ENCODE data around the gene HTRA3.

Gene HTRA3

DNA sequence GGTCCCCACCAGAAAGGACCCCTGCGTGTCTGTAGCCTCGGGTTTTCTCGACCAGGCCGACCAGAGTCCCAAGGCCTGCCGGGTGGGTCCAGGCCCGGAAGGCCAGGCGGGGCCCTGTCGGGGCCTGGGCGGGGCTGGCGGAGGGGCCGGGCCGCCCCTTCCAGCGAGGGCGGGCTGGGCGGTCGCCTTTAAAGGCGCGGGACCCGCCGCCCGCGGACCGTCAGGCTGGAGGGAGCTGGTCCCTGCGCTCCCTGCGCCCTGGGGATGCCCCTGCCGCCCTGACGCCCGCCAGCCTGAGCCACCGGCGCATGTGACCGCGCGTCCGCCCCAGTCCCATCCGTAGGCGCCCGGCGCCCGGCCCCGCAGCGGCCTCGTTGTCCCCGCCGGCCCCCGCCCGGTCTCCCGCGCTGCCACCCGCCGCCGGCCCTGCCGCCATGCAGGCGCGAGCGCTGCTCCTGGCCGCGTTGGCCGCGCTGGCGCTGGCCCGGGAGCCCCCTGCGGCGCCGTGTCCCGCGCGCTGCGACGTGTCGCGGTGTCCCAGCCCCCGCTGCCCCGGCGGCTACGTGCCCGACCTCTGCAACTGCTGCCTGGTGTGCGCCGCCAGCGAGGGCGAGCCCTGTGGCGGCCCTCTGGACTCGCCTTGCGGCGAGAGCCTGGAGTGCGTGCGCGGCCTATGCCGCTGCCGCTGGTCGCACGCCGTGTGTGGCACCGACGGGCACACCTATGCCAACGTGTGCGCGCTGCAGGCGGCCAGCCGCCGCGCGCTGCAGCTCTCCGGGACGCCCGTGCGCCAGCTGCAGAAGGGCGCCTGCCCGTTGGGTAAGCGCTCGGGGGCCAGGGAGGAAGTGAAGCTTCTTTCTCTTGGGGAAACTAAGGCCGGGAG lies at the start of gene HTRA3:
Gene HTRA3 (plus strand): TSS at position 220 of the 883 bp plus-strand sequence. CDS start 215 bp downstream, at position 435.
- DNase-seq (ENCODE audit: low spot score): peak; percentile 72

DNA sequence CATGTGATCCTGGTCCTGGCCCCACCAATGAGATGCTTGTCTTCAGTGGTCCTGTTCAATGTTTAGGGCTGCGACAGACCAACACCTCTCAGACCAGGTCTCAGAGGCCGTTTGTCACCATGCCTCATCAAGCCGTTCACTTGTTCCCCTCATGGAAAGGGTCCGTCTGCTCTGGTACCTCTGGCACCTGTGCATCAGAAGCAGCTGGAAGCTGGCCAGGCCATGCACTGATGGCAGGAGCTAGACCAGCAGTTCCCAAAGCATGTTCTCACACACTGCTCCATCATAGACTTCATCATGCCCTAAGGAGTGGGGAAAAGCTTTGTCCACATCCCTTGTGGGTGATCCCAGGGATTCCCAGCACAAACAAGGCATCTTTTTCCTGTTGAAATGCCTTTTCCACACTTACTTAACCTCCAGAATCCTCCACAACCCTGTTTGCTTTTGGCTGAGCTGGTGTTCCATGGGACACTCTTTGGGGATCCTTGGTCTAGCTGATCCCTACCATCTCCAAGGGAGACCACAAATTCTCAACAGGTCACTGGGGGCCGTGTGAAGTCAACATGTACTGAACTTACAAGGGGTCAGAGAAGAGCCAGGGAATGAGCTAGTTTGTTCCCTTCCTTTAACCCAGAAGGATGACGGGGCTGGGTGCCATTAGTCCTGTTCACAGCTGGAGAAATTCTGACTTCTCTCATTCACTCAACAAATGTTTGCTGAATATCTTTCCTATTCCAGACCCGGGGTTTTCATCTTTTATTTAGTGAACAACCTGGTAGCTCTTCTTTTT lies 48.7 kb upstream of the HTRA3 start:
- DNase-seq (ENCODE audit: low spot score): no peak

DNA sequence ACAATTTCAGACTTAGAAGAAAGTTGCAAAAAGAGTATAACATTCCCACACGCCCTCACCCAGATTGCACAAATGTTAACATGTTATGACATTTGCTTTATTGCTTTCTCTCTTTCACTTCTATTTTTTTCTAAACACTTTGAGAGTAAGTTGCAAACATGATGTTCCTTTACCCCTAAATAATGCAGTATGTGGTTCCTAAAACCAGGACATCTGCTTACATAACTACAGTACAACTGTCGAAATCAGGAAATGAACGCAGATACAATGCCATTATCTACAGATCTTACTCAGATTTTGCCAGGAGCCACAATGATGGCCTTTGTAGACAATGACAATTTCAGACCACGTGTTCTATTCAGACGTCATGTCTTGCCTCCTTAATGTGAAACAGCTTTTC lies 48.1 kb upstream of the HTRA3 start:
- DNase-seq (ENCODE audit: low spot score): no peak

- no peak for DNase-seq (ENCODE audit: low spot score)
Measured at GRCh38 chr4:8221985-8222384, 47.6 kb upstream of the HTRA3 start.

DNA sequence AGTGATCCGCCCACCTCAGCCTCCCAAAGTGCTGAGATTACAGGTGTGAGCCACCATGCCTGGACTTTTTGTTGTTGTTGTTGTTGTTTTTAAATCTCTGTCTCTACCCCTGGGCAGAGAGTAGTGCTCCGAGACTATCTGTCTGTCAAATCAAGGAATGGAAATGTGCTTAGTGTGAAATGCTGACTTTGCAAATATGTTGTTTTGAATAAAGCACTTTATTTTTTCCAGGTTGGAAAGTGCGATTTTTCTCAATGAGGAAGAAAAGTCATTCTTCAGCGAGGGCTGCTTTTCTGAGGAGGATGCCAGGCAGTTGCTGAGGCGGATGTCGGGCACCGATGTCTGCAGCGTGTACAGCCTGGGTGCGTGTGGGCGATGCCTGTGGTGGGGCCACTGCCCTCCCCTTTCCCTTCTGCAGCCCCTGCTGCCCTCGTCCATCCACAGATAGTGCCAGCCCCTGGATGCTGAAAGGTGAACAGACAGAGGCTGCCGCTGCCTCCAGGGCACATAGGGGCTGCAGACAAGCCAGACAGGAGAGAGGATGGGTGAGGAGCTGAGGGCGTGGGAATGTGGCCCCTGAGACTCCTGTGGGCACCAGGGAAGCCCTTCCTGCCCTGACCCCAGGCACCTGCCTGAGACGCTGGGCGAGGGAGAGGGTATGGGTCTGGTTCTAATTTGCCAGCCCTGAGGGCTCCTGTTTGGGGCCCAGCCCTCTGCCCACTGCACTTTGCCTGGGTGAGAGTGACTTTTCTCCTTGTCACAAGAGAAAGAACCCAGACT lies 46.8 kb upstream of the HTRA3 start:
- no peak for DNase-seq (ENCODE audit: low spot score)

- DNase-seq (ENCODE audit: low spot score): no peak
Measured at GRCh38 chr4:8224267-8224974, 45.1 kb upstream of the HTRA3 start.

DNA sequence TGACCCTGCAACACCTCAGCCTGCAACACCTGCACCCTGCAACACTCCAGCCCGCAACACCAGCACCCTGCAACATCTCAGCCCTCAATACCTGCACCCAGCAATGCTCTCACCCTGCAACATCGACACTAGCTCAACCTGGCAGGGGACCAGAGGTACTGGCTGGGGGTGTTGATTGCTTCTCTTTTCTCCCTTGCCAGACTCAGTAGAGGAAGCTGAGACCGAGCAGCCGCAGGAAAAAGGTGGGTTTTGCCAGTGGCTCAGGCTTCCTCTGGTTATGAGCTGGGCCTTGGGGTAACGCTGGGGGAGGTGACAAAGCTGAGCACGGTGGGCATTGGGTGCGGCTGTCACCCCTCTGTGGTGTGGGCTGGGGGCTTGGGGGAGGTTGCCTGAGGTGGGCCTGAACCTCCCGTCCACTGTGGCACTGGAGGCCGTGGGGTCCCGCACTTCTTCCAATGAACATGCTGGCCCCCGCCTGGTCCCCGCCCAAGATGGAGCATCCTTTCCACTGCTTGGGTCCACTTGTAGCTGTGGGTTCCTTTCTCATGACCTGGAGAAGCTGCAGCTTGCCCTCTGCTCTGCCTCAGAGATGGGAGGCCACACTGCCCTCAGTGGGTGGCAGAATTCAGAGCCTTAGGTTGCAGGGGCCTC lies 44.5 kb upstream of the HTRA3 start:
- no peak for DNase-seq (ENCODE audit: low spot score)

DNA sequence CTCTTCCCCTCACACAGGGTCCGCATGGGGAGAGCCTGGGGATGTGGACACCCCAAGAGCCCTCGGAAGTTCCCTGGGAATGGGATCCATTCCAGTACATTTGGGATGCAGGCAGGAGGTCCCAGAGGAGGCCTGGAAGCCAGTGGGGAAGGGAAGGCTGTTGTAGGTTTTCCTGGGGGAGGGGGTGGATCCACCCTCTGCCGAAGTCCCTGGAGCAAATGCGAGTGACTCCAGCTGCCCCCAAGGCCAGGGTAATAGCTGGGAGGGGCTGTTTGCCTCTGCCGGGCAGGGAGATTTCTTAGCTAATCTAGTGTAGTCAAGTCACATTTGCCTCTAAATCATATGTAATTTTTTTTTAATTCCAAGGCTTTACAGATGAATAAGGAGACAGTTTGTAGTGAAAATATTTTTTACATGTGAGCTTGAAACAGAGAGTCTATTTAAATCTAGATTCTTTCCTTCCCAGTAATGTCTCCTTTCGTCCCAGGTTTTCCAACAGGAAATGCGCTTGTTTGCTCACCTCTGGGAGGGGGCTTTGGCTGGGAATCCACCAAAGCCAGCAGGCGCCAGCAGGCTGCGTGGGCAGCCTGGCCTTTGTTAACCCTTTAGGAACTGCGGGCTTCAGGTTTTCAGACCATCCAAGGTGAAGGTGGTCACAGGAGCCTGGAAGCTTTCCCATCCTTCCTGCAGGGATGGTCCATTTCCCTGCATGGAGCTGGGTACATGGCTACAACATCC lies 43.7 kb upstream of the HTRA3 start:
- no peak for DNase-seq (ENCODE audit: low spot score)

DNA sequence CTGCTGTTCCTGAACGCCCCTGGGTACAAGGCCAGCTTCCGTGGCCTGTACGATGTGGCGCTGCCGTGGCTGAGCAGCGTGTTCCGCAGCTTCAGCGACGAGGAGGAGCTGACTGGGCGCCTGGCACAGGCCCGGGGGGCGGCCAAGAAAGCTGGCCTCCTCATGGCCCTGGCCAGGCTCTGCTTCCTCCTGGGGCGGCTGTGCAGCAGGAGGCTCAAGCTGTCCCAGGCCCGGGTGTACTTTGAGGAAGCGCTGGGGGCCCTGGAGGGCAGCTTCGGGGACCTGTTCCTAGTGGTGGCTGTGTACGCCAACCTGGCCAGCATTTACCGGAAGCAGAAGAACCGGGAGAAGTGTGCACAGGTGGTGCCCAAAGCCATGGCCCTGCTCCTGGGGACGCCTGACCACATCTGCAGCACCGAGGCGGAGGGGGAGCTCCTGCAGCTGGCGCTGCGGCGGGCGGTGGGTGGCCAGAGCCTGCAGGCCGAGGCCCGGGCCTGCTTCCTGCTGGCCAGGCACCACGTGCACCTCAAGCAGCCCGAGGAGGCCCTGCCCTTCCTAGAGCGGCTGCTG lies 42.3 kb upstream of the HTRA3 start:
- no peak for DNase-seq (ENCODE audit: low spot score)

DNA sequence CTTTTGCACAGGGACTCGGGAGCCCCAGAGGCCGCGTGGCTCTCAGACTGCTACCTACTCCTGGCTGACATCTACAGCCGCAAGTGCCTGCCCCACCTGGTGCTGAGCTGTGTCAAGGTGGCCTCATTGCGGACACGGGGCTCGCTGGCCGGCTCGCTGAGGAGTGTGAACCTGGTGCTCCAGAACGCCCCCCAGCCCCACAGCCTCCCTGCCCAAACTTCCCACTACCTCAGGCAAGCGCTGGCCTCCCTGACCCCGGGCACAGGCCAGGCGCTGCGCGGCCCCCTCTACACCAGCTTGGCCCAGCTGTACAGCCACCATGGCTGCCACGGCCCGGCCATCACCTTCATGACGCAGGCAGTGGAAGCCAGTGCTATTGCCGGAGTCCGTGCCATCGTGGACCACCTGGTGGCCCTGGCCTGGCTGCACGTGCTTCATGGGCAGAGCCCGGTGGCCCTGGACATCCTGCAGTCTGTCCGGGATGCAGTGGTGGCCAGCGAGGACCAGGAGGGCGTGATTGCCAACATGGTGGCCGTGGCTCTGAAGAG lies 41.7 kb upstream of the HTRA3 start:
- DNase-seq (ENCODE audit: low spot score): no peak

DNA sequence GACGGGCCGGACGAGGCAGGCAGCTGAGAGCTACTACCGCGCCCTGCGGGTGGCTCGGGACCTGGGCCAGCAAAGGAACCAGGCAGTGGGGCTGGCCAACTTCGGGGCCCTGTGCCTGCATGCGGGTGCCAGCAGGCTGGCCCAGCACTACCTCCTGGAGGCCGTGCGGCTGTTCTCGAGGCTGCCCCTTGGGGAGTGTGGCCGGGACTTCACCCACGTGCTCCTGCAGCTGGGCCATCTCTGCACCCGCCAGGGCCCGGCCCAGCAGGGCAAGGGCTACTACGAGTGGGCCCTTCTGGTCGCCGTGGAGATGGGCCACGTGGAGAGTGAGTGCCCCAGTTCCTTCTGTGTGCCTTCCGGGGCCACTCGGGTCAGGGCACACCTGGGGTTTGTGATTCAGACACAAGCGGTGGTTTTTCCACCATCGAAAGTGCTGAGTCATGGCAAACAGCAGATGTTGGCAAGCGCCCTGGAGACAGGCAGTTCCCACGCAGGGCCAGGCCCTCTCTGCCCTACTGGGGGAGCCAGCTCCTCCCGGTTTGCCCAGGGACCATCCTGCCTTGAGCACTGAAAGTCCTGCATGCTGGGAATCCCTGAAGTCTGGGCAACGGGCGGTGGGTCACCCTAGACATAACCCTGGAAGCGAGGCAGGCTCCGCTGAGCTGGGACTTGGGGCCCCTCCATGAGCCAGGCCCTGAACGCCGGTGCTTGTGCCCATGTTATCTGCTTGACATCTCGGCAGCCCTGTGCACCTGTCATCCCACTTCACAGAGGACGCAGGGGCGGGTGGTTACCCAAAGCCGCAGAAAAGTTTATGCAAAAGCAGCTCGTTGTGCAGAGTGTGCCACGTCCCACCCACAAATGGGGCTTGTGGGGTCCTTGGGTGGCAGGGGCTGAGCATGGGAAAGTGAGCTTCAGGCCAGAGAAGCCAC lies 41.0 kb upstream of the HTRA3 start:
- no peak for DNase-seq (ENCODE audit: low spot score)

- DNase-seq (ENCODE audit: low spot score): no peak
Measured at GRCh38 chr4:8229331-8229975, 40.1 kb upstream of the HTRA3 start.

GRCh38 chr4:8230033-8230432 lies 39.5 kb upstream of the HTRA3 start:
- DNase-seq (ENCODE audit: low spot score): no peak

- DNase-seq (ENCODE audit: low spot score): no peak
Measured at GRCh38 chr4:8230891-8231290, 38.7 kb upstream of the HTRA3 start.

- no peak for DNase-seq (ENCODE audit: low spot score)
Measured at GRCh38 chr4:8231551-8232049, 38.0 kb upstream of the HTRA3 start.

GRCh38 chr4:8232748-8233147 lies 36.8 kb upstream of the HTRA3 start:
- no peak for DNase-seq (ENCODE audit: low spot score)

DNA sequence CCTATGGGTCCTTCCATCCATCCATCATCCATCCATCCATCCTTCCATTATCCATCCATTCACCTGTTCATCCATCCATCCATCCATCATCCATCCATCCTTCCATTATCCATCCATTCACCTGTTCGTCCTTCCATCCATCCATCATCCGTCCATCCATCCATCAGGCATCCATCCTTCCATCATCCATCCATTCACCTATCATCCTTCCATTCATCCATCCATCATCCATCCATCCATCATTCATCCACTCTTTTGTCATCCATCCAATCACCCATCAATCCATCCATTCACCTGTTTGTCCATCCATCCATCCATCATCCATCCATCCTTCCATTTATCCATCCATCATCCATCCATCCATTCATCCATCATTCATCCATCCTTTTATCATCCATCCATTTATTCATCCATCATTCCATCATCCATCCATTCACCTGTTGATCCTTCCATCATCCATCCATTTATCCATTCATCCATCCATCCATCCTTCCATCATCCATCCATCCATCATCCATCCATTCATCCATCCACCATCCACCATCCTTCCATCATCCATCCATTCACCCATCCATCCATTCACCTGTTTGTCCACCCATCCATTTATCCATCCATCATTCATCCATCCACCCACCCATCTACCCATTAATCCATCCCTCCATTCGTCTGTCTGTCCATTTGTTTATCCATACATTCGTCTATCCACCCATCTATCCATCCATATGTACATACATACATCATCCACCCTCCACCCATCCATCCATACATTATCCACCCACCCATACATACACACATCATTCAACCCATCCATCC lies 35.7 kb upstream of the HTRA3 start:
- DNase-seq (ENCODE audit: low spot score): no peak
